H1 (cell line): ENCODE results near the gene RAB11FIP3. TPM values are rescaled to one million over a fixed set of nuclear protein-coding genes. Genes with fewer than 3 reads are reported as not detected.

Experiments
- EP300 ChIP-seq, 2 experiments: IDR thresholded peaks; 1 replicate in 1 of 2; 2 replicates in 1 of 2; pipeline ENCODE4 v1.6.1; 2011 to 2012; ENCODE audit warnings: low read depth in 2 of 2, low read length in 2 of 2, mild to moderate bottlenecking in 2 of 2, borderline replicate concordance in 1 of 2, inconsistent platforms in 1 of 2, moderate library complexity in 1 of 2
- KDM1A ChIP-seq: fragments of 200-600, 300-600 bp; sonication (generic); IDR thresholded peaks from 2 replicates; pipeline ENCODE4 v1.7.1; 2016; ENCODE audit warnings: mild to moderate bottlenecking, low read length, borderline replicate concordance
- NANOG ChIP-seq: IDR thresholded peaks from 2 replicates; pipeline ENCODE4 v1.6.1; 2011; ENCODE audit warnings: low read length, low read depth, mild to moderate bottlenecking, inconsistent platforms; ENCODE audit not compliant: insufficient read depth, poor library complexity, severe bottlenecking
- SRF ChIP-seq: IDR thresholded peaks from 2 replicates; pipeline ENCODE4 v1.6.1; 2011; ENCODE audit warnings: mild to moderate bottlenecking, low read depth, low read length, moderate library complexity
- SUZ12 ChIP-seq: fragments of 200-600 bp; sonication (generic); IDR thresholded peaks from 2 replicates; pipeline ENCODE4 v1.6.1; 2012; ENCODE audit warnings: mild to moderate bottlenecking, inconsistent platforms, low read length, moderate library complexity, mixed read lengths
- polyA plus RNA-seq, 7 experiments: library from polyadenylated mRNA; depleted of rRNA in 3 of 7; stranded (reverse) in 5 of 7; unstranded in 2 of 7; fragments of >200 nt in 5 of 7; fragments of 200-250 nt in 2 of 7; gene quantifications; 1 replicate in 5 of 7; 2 replicates in 1 of 7; 4 replicates in 1 of 7; pipeline versions ENCODE4 v1.2.1 to v1.2.3, GENCODE V29; 2011 to 2013; ENCODE audit warnings: missing spikeins in 2 of 7, mixed read lengths in 2 of 7
- total RNA-seq: library from RNA; stranded (reverse); fragmentation: NEBNext Ultra II Directional; extraction: Animal tissue kit (Norgen Biotek cat#: 25700); gene quantifications from 2 replicates; pipeline ENCODE4 v1.2.1, GENCODE V29; 2021

RAB11FIP3 gene
- total and polyA plus RNA-seq, 2 of the 8 experiments (the other 6 are each of a cell fraction or from before 2014, with no cell fraction given), result 9.3 to 35.2 TPM

- TF ChIP-seq SRF (no peak), SUZ12 (no peak), KDM1A (no peak), EP300 (IDR thresholded peaks at IDR 0.05; ENCODE audit: borderline replicate concordance in 1 of 2, low read depth in 2 of 2, low read length in 2 of 2) (no peak), NANOG (no peak)
- TF ChIP-seq, all 59 proteins: peak for 0
These were observed 142.2 kb downstream of the RAB11FIP3 start (continued) for GRCh38 chr16:567373-568256.
